GM13977 (cell line): ENCODE results near the gene APEX1.
"Not testable (repeated sequence)": the region's sequence is repeated elsewhere in the genome, so short reads cannot be mapped to it uniquely, and the experiment has no call there.

Experiments used
- DNase-seq: peaks from one replicate; pipeline ENCODE4 v3.0.0; 2012; ENCODE audit warnings: low spot score
- in situ Hi-C: fragments of 300-500 bp; cut with MboI; formaldehyde crosslinking; loops from one replicate; pipeline ENCODE4 v1.12.0; 2022; ENCODE audit warnings: low sequenced_read_pairs, low pct_unique_long_range_greater_than_20kb, mixed read lengths, inconsistent platforms; ENCODE audit not compliant: unreplicated experiment
- TF ChIP-seq, protein P1 (sequence below): IDR thresholded peaks from 2 replicates; pipeline ENCODE4 v1.5.1; 2012; ENCODE audit warnings: mild to moderate bottlenecking, control low read depth; ENCODE audit not compliant: insufficient read depth; ENCODE audit errors: extremely low read depth, missing control alignments

APEX1 gene

DNA sequence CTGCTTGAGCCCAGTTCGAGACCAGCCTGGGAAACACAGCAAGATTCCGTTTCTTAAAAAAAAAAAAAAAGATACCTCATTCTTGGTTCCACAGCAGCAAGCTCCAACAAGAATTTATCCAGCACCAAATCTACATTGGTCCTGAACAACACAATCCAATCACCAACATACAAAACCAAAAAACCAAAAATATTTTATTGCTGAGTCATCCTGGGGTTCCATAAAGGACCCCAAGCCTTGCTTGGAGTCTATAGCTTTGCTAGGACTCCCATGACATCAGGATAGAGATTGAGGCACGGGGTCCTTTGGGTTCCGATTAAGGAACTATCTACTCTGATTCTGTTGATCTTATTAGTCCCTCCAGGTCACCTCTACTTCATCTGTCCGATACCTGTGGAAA, 8.1 kb upstream of the APEX1 start:
- in situ Hi-C loops: no loop called here

DNA sequence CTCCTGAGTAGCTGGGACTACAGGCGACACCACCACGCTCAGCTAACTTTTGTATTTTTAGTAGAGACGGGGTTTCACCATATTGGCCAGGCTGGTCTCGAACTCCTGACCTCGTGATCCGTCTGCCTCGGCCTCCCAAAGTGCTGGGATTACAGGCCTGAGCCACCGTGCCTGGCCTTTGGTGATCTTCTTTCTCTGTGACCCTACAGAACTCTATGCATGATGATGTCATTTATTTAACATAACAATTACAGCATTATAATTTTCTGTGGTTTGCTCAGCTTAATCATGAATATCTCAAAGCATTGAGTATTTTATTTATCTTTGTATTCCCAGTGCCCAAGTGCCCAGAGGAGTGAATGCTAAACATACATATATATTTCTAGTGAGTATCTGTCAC, 2.2 kb upstream of the APEX1 start:
- in situ Hi-C loops, DNase-seq: not testable (repeated sequence)

More for the DNA sequence above, 8.1 kb upstream of the APEX1 start:
- no peak for DNase-seq
- TF ChIP-seq, protein P1, sequence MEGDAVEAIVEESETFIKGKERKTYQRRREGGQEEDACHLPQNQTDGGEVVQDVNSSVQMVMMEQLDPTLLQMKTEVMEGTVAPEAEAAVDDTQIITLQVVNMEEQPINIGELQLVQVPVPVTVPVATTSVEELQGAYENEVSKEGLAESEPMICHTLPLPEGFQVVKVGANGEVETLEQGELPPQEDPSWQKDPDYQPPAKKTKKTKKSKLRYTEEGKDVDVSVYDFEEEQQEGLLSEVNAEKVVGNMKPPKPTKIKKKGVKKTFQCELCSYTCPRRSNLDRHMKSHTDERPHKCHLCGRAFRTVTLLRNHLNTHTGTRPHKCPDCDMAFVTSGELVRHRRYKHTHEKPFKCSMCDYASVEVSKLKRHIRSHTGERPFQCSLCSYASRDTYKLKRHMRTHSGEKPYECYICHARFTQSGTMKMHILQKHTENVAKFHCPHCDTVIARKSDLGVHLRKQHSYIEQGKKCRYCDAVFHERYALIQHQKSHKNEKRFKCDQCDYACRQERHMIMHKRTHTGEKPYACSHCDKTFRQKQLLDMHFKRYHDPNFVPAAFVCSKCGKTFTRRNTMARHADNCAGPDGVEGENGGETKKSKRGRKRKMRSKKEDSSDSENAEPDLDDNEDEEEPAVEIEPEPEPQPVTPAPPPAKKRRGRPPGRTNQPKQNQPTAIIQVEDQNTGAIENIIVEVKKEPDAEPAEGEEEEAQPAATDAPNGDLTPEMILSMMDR: no peak

DNA sequence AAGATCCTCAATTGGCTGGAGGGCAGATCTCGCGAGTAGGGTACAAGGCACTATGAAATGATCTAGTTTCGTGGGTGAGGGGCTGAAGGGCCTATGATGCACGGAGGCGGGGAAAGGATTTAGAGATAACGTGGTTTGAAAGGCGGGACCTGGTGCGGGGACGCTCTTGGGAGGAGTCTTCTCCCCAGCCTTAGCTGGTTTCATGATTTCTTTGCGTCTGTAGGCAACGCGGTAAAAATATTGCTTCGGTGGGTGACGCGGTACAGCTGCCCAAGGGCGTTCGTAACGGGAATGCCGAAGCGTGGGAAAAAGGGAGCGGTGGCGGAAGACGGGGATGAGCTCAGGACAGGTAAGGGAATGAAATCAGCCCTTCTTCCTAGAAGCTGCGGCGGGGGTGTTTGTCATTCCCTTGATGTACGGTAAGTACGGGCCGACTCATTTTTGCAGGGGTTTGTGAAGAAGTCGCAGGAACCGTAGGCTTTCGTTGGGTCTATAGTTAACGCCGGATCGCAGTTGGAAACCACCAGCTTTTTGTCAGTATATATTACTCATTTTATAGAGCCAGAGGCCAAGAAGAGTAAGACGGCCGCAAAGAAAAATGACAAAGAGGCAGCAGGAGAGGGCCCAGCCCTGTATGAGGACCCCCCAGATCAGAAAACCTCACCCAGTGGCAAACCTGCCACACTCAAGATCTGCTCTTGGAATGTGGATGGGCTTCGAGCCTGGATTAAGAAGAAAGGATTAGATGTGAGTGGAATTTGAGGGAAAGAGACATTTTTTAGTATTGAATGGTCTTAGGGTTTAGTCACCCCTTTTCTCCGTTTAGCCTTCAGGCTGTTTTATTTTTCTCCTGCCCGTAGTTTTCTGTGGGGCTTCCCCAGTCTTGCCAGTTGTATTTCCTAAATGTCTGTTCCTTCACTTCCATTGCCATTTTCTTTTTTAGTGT, 602 bp downstream of the APEX1 start:
- TF ChIP-seq, protein P1: no peak
- DNase-seq: peak; percentile 68
- in situ Hi-C loops: no loop called here

- in situ Hi-C loops: no loop called here
- TF ChIP-seq, protein P1: no peak
- no peak for DNase-seq
Measured at GRCh38 chr14:20456971-20457370, 1.9 kb downstream of the APEX1 start.

DNA sequence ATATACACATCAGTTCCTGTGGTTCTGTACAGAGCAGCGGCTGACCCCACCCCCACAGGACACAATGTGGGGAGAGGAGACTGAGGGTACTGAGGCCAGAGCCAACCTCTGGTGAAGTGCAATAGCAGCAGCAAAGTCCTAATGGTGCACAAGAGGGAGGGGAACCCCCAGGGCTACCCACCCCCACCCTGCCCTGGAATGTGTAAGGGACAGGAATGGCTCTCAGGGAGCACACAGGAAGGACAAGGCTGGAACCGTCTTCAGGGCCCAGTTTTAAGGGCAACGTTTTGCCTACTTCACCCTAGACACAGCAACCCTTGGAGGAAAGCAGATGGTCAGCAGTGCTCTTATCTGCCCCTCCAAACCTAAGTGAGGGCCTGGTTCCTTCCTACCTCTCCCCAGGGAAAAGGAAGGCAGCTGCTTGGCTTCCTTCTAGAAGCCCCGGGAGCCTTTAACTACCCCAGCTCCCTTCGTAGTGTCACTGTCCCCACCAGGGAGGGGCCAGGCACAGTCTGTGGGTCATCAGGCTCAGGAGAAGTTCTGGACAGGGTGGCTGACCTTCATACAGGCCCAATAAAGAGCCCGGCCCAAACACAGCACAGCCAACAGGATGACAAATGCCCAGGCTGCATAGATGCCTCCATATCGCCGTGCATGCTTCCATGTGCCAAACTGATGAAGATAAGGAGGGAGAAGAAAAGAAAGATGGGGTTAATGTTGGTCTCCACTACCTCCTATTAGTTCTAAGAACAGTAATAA, 3.2 kb downstream of the APEX1 start:
- DNase-seq: no peak
- TF ChIP-seq, protein P1: no peak
- in situ Hi-C loops: no loop called here

DNA sequence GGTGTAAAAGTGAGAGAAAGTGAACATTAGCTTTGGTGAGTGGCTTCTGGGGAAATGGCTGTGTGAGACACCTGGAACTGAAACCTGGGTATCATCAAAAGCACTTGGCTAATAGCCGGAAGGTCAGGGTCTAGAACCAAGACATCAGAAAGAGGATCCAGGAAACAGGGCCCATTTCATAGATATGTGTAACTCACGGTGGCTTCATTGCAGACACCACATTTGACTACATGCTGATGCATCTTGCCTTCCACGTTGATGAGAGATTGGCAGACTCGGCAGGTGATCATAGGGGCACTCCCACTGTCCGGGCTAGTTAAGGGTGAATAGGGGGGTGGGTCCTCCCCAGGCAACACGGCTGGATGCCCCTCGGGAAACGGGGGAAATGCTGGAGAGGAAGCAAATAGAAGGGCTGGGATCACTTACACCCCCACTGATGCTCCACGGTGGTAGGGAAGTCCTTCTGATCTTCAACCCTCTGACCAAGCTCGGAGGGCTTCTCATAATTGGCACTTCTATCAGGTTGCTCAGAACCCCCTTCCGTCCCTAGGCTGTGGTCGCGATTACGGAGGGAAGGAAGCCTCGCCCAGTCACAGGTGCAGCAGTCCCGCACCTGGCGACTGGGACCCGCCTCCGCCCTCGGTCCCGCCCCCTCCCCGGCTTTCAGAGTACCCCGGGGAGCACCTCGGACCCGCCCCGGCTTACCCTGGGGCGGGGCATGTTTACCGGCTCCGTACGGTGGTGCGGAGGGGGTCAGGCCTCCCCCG, 5.6 kb downstream of the APEX1 start:
- in situ Hi-C loops: loop anchor here (10.0 kb wide), 1 partner anchor 126 kb away; the partner anchor contains the start of gene CCNB1IP1
- no peak for DNase-seq
- TF ChIP-seq, protein P1: no peak
